Right ventricle myocardium superior (tissue), 1 donor: Measurements from ENCODE around the gene OLFML2A. TPM values are rescaled to one million over a fixed set of nuclear protein-coding genes. Genes with fewer than 3 reads are reported as not detected.
A peak's percentile ranks its signal among the peaks of the same experiment; 100 is the strongest.

Experiments
- ATAC-seq: fragments of 200-7000 bp; cut with Tn5 transposase; one replicate; pipeline ENCODE4 v1.9.1; 2020; ENCODE audit warnings: mild to moderate bottlenecking; ENCODE audit not compliant: poor library complexity
- DNase-seq: peaks from one replicate; pipeline ENCODE4 v3.0.0-alpha.2; 2020
- intact Hi-C: fragments of 100-400 bp; cut with DNase I; formaldehyde crosslinking; loops from one replicate; pipeline ENCODE4 v1.11.2; 2022
- total RNA-seq: library from RNA; stranded (reverse); fragmentation: NEBNext Ultra II Directional; extraction: Animal tissue kit (Norgen Biotek cat#: 25700); gene quantifications from one replicate; pipeline ENCODE4 v1.2.1, GENCODE V29; 2021
- donor health status: DM: no; HTN: yes; CAD: no; lungs with severe emphysema.

OLFML2A gene
- total RNA-seq, 1 donor from 2014 or later = 27.5 TPM

DNA sequence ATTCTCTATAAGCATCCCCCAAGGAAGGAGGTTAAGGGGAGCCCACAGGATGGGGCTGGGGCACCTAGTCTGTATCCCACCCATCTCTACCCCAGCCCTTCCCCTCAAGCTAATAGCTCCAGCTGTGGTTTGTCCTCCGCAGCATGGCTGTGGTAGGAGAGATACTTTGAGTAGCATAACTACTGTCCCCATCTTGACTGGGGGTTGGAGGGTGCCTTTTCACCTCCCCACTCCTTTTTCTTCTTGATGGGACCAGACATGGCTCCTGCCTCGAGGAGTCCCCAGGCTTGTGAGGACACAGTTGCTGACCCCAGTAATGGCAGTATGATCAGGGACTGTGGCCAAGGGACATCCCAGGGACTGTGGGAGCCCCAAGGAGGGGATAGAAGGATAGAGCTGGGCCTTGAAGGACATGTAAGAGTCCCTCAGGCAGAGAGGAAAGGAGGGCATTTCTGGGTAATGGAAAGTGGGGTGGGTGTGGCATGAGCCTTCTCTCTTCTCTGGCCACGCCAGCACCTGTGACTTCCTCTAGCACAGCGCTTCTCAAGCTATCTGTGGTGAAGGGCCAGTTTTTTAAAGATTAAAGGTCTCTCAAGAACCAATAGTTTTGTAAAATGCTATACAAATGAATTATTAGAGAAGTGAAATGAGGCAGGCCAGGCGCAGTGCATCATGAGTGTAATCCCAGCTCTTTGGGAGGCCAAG, 14.0 kb downstream of the OLFML2A start:
- no peak for ATAC-seq
- no peak for DNase-seq
- intact Hi-C loops = no loop called here

DNA sequence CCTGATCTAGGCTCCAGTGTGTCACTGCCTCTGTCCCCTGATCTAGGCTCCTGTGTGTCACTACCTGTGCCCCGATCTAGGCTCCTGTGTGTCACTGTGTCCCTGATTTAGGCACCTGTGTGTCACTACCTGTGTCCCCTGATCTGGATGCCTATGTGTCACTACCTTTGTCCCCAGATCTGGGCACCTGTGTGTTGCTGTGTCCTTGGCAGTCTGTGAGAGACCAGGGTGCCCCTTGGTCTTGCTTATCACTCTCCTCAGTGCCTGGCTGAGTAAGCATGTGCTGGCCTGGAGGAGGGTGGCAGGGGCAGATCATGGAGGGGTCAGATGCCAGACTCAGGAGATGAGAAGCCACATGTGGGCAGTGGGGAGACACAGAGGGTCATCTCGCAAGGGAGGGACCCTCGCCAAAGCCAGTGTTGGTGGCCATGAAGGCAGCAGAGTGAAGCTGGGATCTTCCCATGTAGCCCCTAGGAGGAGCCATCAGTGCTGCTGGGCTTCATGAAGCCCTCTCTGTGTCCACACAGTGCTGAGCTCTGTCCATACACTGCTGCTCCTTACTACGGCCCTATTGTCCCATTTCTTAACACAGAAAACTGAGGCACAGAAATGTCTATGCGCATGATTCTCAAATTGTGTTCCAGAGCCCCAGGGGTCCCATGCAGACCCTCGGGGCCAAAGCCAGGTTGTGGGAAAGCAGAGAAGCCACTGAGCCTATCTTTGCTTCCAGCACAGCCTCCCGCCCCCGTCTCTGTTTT, 15.5 kb downstream of the OLFML2A start:
- DNase-seq (no peak), ATAC-seq (no peak)
- intact Hi-C loops = no loop called here

DNA sequence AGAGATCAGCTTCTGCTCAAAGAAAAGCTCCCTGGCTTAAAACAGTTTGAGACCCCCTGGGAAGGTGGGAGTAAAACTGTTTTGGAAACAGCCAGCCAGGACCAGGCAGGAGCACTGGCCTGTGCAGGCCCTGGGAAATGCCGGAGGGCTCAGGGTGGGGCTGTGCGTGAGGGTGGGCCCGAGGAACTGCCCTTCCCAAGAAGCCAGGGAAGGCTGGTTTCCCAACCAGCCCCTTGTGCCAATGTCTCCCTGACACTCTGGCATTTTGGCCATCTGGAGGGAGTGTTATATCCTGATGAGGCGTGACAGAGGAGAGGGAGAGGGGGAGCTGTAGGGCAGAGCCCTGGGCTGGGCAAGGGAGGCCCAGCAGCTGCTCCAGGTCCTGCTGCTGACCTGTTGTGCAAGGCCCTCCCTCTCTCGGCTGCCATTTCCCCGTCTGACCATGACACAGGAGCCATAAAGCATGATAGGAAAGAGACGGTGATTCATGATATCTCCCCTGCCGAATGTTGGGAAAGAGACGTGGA, 16.1 kb downstream of the OLFML2A start:
- intact Hi-C loops = no loop called here
- ATAC-seq (peak; percentile 13), DNase-seq (no peak)

DNA sequence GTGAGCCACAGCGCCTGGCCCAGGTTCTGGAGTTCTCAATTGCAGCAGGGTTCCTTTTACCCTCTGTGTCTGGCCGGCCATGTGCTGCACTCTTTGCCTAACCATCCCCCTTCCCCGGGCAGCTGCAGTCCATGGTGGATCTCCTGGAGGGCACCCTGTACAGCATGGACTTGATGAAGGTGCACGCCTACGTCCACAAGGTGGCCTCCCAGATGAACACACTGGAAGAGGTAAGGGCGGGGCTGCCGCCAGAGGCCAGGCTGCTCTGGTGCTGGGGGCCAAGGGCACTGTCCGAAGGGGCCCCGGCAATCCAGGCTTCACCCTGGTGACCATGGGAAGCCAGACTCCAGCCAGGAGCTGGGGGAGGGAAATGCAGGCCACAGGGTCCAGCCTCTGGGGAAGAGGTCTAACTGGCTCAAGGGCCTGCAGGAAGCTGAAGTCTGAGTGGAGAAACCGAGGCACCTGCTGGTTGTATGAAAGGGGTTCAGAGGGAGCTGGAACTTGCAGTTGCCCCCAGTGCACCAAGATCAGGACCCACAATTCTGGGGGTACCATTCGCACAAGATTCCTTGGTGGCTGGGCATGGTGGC, 18.1 kb downstream of the OLFML2A start:
- DNase-seq (no peak), ATAC-seq (peak; percentile 54)
- intact Hi-C loops = no loop called here

DNA sequence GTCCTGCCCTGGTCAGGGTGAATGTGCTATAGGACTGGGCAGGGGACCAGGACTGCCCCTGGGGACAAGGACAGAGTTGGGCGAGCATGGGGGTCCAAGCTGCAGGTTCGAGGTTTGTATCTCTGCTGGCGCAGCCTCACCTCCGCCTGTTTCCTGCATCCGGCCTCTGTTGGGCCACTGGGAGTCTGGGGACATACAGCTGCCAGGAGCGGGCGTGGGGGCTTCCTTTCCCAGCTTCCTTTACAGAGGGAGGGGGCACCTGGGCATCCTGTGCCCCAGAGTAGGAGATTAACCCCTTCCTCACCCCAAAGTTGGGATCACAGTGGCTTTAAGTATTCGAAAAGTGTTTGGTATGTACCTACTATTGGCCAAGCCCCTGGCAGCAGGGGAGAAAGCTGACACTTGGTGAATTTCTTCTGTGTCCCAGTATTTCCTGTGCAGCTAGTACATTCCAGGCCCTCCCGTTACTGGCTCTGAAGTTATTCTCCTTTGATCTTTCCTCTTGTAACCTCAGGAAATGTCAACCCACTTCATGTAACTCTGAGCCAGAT, 19.0 kb downstream of the OLFML2A start:
- DNase-seq (peak; percentile 59), ATAC-seq (peak; percentile 14)
- intact Hi-C loops = loop anchor here (2.0 kb wide), 1 partner anchor 21 kb away; no protein-coding TSS in a partner anchor

DNA sequence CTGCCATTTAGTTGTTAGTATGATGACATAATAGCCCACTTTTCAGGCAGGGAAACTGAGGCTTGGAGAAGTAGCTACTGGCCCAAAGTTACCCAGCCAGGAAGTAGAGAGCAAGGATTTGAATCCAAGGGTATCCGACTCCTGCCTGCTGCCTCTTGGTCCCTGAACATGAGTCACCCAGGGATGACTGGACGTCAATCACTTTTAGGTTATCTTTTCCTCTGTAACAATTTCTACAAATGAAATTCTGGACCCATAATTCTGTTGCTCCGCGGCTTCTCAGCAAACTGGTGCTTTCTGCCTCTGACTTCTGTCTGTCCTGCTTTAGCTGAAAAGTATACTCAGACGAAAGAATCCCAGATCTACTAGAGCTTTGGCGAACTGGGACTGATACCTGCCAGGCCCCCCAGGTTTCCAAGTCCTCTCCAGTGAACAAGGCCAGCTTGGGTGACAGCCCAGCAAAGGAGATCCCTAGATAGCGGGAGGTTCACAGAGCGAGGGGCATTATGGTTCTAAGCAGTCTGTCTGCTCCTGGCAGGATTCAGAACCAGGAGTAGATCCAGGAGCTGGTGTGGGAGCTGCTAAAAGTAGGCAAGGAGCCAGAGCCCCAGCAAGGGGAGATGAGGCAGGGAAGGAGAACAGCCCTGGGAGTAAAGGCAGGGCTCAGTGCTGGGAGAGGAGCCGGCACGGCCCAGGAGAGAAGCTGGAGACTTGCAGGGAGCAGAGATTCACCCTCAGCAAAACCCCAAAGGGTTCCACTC, 20.6 kb downstream of the OLFML2A start:
- DNase-seq = no peak
- ATAC-seq = peak; percentile 55
- intact Hi-C loops = loop anchor here (2.0 kb wide), 1 partner anchor 23 kb away; no protein-coding TSS in a partner anchor

DNA sequence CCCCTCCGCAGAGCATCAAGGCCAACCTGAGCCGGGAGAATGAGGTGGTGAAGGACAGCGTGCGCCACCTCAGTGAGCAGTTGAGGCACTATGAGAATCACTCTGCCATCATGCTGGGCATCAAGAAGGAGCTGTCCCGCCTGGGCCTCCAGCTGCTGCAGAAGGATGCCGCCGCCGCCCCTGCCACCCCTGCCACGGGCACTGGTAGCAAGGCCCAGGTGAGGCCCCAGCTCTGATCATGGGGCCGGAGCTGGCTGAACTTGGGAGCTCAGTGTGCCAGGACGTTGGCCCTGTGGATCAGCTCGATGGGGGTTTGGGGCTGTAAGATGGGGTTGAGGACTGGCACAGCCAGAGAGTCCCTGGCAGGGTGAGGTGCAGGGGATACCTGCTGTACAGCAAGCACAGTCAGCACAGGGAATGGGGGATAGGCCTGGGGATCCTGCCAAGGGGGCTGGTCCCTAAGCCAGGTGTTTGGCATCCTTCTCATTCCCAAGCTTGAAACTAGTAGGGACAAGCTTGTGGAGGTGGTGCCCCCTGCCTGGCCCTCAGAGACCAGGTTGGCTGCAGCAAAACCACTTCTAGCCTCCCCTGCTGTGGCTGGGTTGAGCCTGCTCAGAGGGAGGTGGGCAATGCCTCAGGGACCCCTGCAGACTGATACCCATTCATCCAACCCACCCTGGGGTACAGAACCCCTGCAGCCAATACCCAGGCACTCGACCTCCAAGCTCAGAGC, 22.5 kb downstream of the OLFML2A start:
- intact Hi-C loops = no loop called here
- ATAC-seq (no peak), DNase-seq (no peak)

DNA sequence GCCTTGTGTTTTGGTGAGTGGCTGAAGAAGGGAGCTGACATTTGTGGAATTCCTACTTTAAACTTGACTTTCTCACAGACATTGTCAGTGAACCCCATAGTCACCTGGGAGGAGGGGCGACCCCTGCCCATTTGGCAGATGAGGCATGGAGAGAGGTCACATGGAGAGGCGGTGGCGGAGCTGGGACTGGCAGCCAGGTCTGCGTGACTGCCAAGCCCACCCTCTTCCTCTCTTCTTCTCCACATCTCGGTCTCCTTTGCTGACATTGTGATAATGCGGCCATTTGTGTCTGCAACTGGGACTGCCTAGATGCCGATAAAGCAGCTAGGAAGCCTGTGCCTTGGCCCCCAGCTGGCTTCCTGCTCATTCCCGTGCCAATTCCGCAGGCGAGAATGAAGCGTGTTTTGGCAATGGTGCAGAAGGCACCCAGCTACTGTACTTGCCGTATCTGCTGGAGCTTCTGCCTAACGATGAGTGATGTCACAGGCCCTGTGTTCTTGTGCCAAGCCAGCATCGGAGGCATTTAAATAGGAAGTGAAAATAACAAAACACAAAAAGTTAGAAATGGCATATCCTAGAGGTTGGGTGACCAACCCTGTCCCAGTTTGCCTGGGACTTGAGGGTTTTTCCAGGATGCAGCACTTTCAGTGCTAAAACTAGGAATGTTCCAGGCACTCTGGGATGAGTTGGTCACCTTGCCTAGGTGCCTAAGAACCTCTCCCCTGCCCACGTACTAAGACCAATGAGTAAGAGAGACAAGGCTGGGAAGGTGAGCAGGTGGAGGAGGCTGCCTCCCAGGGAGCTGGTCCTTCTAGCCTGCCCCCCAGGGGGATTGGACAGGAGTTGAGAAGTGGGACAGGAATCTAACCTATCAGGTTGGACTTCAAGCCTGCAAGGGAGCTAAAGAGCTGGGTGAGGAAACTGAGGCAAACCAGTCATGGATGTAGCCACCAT, 23.6 kb downstream of the OLFML2A start:
- DNase-seq (peak; percentile 60), ATAC-seq (peak; percentile 48)
- intact Hi-C loops = no loop called here

DNA sequence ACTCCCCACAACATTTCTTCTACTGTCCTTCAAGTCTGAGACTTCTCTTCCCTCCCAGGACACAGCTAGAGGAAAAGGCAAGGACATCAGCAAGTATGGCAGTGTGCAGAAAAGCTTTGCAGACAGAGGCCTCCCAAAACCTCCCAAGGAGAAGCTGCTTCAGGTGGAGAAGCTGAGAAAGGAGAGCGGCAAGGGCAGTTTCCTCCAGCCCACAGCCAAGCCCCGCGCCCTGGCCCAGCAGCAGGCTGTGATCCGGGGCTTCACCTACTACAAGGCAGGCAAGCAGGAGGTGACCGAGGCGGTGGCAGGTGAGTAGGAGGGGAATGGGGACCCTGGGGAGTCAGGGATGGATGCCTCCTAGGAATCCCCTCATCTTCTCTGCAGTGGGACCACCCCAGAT, 24.4 kb downstream of the OLFML2A start:
- ATAC-seq (no peak), DNase-seq (no peak)
- intact Hi-C loops = no loop called here

DNA sequence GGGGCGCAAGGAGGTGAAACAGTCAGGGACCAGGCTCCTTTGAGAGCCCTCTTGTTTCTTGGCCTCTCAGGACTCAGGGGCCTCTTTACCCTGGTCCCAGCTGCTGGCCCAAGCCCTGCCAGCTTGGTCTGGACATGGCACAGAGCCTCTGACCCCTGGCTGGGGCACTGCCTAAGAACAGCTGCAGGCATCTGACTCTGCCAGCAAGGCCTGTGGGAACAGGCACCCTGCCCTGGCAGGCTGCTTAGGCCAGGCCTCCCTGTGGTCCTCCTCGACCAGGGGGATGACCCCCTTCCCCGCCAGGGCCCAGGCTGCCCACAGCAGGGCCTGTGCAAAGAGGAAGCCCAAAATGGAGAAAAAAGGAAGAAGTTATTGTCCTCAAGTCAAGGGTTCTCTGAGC, 25.5 kb downstream of the OLFML2A start:
- intact Hi-C loops = no loop called here
- ATAC-seq = peak; percentile 16
- no peak for DNase-seq

DNA sequence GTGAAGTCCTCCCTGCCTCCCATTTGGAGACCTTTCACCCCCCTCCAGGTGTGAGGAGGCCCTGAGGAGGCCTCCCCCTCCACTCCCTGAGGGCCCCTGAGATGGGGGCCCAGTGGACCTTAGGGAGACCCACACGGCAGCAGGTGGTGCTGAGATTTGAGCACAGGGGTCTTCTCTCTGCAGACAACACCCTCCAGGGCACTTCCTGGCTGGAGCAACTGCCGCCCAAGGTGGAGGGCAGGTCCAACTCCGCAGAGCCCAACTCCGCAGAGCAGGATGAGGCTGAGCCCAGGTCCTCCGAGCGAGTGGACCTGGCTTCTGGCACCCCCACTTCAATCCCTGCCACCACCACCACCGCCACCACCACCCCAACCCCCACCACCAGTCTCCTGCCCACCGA, 27.0 kb downstream of the OLFML2A start:
- ATAC-seq = no peak
- intact Hi-C loops = no loop called here
- no peak for DNase-seq

DNA sequence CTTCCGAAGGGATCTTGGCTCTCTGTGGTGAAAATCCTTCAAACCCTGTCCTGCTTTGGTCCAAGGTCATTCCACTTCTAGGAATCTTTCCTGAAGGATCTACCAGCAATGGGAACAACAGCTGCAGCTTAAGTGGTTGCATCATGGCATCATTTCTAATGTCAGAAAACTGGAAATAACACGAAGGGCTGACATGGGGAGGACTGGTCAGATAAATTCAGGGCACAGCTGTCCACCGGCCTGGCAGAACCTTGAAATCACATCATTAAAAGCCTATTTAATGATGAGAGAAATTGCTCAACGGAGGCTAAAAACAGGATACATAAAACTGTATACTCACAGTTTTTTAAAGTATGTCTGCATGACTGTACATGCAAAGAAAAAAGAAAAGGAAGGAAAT, 28.3 kb downstream of the OLFML2A start:
- ATAC-seq (no peak), DNase-seq (no peak)
- intact Hi-C loops = no loop called here

DNA sequence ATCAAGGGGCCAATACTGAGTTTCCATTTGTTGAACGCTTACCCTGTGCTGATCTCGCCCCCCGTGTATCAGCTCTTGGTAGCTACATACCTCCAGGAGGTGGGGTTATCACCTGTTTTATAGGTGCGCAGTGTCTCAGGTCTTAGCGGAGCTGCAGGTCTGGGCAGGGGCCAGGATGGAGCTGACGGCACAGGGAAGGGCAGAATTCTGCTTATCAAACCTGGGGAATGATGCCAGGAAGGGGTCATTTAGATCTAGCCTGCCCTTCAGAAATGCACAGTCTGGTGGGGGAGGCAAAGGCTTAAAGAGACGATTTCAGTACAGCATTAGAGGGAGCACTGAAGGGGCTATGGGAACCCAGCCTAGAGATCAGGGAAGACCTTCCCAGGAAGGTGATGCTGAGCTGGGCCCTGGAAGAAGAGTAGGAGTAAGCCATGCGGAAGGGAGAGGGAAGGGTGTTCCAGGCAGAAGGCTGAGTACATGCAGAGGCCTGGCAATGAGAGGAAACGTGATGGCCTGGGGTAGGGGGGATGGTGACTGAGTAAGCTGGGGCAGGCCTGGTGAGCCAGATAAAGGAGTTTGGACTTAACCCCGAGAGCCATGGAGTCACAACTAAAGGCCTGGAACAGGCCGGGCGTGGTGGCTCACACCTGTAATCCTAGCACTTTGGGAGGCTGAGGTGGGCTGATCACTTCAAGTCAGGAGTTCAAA, 31.5 kb downstream of the OLFML2A start:
- intact Hi-C loops = no loop called here
- ATAC-seq (no peak), DNase-seq (no peak)

DNA sequence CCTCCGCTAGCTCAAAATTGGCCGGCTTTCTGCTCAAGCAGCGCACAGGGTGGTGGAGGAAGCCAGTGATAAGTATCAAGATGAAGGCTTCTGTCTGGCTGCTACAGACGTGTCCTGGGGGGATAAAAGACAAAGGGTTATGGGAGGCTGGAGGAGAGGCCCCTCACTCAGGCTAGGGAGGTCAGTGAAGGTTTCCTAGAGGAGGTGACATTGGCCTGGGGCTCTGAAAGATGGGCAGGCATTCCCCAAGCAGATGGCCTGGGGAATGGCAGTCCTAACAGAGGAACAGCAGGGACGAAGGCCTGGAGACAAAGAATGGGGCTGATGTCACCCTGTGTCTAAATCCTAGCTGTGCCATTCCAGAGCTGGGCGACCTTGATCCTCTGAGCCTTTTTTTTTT, 32.3 kb downstream of the OLFML2A start:
- no peak for DNase-seq

DNA sequence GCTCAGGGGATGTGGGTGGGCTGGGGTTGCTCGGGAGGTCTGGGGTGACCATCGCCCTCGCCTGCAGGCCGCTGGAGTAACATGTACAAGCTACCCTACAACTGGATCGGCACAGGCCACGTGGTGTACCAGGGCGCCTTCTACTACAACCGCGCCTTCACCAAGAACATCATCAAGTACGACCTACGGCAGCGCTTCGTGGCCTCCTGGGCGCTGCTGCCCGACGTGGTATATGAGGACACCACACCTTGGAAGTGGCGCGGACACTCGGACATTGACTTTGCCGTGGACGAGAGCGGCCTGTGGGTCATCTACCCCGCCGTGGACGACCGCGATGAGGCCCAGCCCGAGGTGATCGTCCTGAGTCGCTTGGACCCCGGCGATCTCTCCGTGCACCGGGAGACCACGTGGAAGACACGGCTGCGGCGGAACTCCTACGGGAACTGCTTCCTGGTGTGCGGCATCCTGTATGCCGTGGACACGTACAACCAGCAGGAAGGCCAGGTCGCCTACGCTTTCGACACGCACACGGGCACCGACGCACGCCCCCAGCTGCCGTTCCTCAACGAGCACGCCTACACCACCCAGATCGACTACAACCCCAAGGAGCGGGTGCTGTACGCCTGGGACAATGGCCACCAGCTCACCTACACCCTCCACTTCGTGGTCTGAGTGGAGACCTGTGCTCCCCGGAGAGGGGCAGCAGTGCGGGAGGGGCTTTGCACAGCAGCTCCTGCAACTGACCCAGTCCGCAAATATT, 33.0 kb downstream of the OLFML2A start:
- no peak for DNase-seq
- no peak for ATAC-seq
- intact Hi-C loops = no loop called here

More for the DNA sequence above, 32.3 kb downstream of the OLFML2A start:
- ATAC-seq = no peak
- intact Hi-C loops = no loop called here
